HG03378 (cell line): ENCODE measurements around the gene CRYBG1.
"Not testable (repeated sequence)": the region's sequence is repeated elsewhere in the genome, so short reads cannot be mapped to it uniquely, and the experiment has no call there.

Experiments used
- ATAC-seq: cut with Tn5 transposase; IDR thresholded peaks from one replicate; pipeline ENCODE4 v1.9.1; 2021; ENCODE audit warnings: mild to moderate bottlenecking, moderate library complexity; ENCODE audit not compliant: unreplicated experiment

CRYBG1 gene

GRCh38 chr6:106546691-106547414, 186.3 kb downstream of the CRYBG1 start:
- no peak for ATAC-seq

- no peak for ATAC-seq
These were observed 187.3 kb downstream of the CRYBG1 start for GRCh38 chr6:106547601-106548453.

DNA sequence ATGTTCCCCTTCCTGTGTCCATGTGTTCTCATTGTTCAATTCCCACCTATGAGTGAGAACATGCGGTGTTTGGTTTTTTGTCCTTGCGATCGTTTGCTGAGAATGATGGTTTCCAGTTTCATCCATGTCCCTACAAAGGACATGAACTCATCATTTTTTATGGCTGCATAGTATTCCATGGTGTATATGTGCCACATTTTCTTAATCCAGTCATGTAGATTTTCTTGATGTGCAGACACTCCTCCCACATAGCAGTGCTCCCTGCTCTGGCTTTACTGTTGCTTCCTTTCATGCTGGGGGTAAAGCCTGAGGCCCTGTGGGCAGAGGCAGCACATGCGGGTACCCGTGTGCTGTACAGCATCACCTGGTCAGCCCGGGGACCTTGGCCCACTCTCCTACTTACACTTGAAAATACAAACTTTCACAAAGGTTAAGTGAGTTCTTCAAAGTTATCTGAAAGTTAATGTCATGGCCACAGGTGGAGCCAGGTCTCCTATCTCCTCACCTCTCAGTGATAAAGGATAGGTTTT, 188.5 kb downstream of the CRYBG1 start:
- ATAC-seq: not testable (repeated sequence)

DNA sequence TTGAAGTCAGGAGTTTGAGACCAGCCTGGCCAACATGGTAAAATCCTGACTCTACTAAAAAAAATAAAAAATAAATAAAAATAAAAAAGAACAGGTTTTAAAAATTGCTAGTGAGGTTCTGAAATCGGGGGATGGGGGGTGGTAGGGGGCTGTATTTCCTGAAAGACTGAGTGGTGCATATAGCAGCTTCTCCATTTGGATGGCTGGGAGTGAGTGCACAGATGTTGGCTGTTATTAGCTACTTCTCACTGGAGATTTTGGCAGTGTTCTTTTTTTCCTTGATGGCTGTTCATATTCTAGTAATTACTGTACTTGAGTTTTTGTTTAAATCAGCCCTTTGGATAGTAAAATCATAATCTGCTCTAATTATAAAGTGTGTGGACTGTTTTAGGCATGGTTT, 189.0 kb downstream of the CRYBG1 start:
- no peak for ATAC-seq

DNA sequence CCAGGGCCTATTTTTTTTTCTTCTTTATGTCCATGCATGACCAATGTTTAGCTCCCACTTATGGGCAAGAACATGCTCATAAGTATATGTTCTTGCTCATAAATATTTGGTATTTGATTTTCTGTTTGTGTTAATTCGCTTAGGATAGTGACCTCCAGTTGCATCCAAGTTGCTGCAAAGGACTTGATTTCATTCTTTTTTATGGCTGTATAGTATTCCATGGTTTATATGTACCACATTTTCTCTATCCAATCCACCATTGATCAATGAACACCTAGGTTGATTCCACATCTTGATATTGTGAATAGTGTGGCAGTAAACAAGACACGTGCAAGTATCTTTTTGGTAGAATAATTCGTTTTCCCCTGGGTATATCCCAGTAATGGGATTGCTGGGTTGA, 190.6 kb downstream of the CRYBG1 start:
- no peak for ATAC-seq

GRCh38 chr6:106553440-106553839, 192.9 kb downstream of the CRYBG1 start:
- no peak for ATAC-seq

DNA sequence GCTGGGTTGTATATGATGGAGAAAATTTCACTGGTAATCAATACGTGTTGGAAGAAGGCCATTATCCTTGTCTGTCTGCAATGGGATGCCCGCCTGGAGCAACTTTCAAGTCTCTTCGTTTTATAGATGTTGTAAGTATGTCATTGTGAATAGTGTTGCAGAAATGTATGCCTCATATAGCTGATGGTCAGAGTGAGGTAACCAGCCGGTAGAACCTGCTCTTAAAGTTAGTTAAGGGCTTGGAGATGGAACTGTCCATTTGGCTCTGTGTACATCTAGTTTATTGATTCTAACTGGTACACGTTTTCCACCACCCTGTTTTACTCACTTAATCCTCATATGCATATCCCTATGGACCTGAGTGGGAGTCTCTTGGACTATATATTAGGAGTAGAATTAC, 195.2 kb downstream of the CRYBG1 start:
- no peak for ATAC-seq

DNA sequence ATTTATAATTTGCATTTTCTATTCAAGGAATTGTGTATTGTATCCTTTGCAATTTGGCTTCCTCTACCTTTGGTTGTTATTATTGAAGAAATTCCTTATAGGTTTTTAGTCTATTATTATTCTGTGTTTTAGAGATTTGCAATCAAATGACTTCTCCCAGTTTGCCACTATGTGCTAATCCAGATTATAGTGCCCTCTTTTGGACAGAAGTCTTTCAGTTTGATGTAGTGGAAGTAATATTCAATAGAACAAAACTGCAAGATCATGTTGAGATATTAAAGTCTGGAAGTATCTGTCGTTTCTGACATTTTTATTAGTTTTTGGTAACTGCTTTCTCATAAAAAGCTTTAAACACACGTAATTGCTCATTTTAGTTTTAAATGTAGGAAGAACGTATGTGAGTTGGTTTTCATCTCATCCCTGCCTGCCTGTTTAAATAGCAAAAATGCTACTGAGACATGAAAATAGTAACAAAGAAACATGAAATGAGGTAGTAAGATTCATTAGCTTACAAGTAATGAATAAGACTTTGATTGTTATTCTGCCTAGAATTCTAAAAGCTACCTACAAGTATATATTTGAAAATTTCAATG, 195.9 kb downstream of the CRYBG1 start:
- no peak for ATAC-seq

DNA sequence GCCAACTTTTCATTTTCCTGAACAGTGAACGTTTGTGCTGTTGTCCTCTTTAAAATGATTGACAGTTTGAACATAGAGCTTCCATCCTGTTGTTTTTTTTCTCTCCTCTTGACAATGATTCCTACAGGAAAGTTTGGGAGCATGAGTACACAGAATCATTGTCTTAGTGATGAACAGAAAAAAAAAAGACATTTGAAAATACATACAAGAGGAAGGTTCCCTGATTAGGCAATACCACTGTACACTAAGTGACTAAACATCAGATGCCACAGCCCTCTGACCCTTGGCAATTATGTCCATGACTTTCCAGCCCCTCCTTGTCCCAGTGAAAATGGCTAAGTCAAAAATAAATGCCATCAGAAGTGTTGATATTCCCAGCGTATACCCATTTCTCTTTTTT, 197.3 kb downstream of the CRYBG1 start:
- ATAC-seq: no peak

- ATAC-seq: no peak
These were observed 197.8 kb downstream of the CRYBG1 start for GRCh38 chr6:106558364-106558763.

DNA sequence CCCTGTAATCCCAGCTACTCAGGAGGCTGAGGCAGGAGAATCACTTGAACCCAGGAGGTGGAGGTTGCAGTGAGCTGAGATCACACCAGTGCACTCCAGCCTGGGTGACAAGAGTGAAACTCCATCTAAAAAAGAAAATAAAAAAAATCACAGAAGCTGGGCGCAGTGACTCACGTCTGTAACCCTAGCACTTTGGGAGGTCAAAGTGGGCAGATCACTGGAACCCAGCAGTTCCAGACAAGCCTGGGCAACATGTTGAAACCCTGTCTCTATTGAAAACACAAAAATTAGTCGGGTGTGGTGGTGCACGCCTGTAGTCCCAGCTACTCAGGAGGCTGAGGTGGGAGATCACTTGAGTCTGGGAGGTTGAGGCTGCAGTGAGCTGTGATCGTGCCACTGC, 199.1 kb downstream of the CRYBG1 start:
- ATAC-seq: not testable (repeated sequence)

- no peak for ATAC-seq
These were observed 200.6 kb downstream of the CRYBG1 start for GRCh38 chr6:106560996-106561685.

DNA sequence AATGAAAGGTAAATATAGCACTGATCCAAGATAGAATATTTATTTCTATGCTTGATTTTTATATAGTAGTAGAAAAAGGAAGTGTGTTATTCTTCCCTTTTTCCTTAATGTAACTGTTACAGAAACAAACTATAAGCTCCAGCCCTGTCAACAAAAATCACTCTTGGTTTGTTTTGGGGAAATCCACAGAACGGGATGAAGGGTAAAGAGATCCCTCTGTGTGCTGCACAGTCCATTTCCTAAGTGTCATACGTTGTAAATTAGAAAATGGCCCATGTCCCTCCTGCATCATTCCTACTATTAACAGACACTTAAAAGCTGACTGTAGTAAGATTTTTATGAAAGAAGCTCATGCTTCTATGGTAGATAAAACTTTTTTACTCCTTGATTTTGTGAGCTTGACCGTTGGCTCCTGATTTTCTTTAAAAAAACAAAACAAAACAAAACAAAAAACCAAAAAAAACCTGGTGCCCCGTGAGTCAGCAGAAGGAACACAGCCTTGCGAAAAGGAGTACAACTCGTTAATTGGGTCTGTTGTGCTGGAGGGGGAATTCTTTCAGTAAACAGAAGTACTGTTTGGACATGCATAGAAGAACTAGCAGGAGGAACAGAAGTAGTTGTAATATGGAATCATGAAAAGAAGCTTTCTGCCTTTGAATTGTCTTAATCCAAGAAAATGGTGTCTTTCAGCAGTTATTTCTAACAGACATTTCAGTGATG, 201.3 kb downstream of the CRYBG1 start:
- no peak for ATAC-seq

DNA sequence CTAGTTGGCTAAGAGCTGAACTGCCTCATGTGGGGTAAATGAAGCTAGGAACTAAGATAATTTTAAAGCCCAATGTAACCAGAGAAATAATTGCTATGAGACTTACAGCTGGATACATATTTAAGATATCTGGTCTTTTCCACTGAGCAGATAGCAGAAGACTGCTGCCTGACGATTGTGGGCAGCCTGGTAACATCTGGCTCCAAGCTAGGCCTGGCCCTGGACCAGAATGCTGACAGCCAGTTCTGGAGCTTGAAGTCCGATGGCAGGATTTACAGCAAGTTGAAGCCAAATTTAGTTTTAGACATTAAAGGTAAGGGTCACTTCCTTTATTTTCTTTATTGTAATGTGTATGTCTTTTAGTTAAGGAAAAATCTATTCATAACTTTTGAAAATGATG, 203.1 kb downstream of the CRYBG1 start:
- ATAC-seq: no peak

GRCh38 chr6:106564476-106564875, 204.0 kb downstream of the CRYBG1 start:
- ATAC-seq: no peak

DNA sequence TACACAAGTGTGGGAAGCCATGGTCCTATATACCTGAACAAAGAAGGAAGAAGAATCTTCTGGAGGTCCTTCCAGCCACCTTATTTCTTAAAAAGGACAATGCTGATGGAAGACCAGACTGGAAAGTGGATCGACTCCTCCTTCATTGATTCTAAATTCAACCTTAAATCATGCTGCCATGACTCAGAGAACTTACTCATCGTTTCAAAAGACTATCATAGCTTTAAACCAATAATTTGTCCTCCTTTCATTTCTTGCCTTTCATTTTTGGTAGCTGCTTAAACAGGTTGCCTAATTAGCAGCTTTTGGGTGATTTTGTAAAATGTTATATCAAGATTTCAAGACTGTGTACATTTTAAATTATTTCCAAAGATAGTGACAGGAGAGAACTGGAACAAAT, 208.0 kb downstream of the CRYBG1 start:
- no peak for ATAC-seq

GRCh38 chr6:106569428-106569827, 208.9 kb downstream of the CRYBG1 start:
- ATAC-seq: no peak

DNA sequence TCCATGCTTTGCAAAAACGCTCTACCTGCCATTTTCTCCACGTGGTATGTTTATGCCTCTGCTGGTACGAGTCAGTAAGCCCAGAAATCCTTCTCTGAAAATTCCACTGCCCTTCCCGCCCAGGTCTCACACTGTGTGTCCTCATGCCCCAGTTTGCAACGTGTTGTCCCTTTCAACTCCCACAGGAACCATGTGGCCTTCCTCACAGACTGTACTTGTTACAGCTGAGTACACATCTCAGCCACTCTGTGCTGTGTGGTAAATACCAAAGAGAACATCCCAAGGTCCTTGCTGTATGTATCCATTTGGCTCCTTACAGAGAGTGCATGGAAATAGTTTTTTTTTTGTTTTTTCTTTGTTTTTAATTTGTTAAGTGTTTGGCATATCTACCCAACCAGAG, 211.9 kb downstream of the CRYBG1 start:
- no peak for ATAC-seq

DNA sequence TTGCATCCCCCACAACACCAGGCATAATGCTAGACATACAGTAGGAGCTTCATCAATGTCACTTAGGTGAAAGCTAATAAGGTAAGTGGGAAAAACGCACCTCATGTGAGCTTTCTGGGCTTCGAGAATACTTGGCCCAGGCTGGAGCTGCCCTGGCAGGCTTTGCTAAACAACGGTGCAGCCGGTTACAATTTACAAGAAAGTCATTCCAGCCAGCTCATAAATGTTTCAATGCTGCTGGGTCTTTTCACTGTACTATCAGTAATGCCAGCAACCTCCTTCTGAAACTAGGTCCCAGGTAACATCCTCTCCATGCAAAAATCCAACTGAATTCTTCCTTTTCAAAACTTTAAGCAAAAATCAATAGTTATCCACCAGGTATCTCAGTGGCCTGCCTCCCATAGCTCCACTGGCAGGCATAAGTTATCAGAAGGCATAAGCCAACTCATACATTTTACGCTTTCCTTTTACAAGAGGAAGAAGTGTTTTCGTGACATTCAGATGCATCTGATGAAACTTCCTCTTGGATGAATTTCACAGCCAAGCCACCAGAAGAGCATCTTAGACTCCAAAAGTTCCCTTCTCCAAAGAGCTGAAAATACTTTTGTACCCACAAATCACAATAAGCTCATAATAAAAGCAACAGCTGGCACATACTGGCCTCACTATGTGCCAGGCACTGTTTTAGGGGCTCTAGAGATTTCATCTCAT, 212.5 kb downstream of the CRYBG1 start:
- ATAC-seq: no peak
